Metanephros (tissue), 2 donors: ENCODE measurements around the gene MPP1. TPM values are rescaled to one million over a fixed set of nuclear protein-coding genes. Genes with fewer than 3 reads are reported as not detected.

Experiments
- small RNA-seq: library from RNA; depleted of rRNA; stranded (forward); fragments of <200 nt; gene quantifications from one replicate; pipeline ENCODE3, GENCODE V24; 2014; ENCODE audit warnings: low replicate concordance
- total RNA-seq: library from RNA; depleted of rRNA; stranded (reverse); fragments of >200 nt; gene quantifications from one replicate; pipeline ENCODE4 v1.2.3, GENCODE V29; 2014

Gene MPP1
- total RNA-seq = 53.7 TPM

DNA sequence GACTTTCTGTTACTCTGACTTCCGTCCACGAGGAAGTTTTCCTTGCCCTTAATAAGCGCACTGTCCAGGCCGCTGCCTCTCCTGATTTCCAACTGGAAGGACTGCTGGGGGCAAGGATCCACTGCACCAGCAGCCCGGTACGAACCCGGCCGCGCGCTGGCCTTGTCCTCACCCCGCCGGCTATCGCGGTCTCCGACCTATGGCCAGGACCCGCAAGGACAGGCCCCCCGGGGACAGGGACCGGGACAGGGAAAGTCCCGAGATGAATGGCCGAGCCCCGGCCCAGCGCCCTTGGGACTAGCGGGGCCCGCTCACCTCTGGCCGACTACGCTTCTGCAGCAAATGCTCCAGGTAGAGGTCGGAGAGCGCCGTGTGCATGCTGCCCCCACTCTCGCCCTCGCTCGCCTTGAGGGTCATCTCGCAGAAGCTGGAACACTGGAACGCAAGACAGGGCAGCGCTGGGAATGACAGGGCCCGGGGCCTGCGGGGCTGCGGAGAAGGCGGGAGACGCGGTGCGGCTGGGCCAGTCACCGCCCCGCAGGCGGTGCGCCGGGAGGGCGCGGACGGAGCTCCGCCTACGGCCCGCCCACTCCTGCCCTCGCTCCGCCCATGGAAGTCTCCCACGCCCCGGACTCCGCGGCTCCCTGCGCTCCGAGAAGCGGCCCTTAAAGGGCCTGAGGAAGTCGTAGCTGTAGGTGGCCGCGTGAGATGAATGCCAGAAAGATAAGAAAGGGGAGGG, at the start of gene MPP1:
Gene MPP1, minus strand, starts transcription at position 529 of the 739 bp plus-strand sequence. Its CDS starts 112 bp downstream, at position 417.

GRCh38 chrX:154834562-154834961, 29.3 kb upstream of the MPP1 start, which contains the start of gene SMIM9:
SMIM9 (minus strand) TSS chrX:154834662; CDS start chrX:154830856, 3,806 bp downstream.

DNA sequence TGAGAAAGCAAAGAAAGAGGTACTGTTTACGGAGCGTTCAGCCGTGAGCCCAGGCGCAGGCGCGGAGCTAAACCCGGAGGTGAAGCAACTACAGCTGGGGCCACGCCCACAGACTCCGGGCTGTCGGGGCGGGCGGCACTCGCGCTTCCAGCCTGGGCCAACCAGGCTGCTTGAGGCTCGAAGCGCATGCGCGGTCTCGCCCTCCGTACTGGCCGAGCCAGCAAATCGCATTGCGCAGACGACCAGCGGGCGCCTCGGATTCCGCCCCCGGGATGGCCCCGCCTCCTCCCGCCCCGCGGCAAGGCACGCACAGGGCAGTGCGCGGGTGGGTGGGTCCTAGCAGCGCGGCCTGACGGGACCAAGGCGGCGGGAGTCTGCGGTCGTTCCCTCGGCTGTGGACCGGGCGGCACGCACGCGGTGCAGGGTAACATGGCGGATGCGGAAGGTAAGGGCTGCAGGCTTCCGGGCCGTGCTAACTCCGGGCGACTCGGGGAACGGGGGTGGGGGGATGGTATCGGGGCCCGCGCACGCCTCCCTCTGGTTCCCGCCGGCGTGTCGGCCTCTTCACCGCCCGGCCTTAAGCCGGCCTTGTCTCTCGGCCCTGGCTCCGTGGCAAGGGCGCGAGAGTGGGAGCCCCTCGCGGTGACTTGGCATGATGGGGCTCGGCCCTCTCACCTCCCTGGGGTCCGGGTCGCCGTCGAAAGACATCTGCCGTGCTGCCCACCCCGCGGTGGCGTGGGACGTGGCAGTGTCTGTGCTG, 42.6 kb downstream of the MPP1 start, which contains the start of gene DKC1:
Gene DKC1, plus strand, starts transcription at position 328 of the 760 bp plus-strand sequence. Its CDS starts 102 bp downstream, at position 430.

GRCh38 chrX:154750301-154751202, 54.7 kb downstream of the MPP1 start, which contains the start of gene GAB3:
GAB3 (minus strand) TSS chrX:154751077; CDS start chrX:154751025, 52 bp downstream.

Small RNAs within 50 kb of the gene (small RNA-seq; reads per million reads assigned to genes)
- gene SNORA36A = not detected

Other genes starting within 250 kb of the MPP1 start
- not detected for gene CTAG1A, start 220.4 kb downstream of the MPP1 start, total RNA-seq
- gene CTAG1B, start 186.2 kb downstream of the MPP1 start, total RNA-seq = not detected
- not detected for gene CTAG2, start 151.9 kb downstream of the MPP1 start, total RNA-seq
- gene GAB3, start 54.4 kb downstream of the MPP1 start, total RNA-seq = 5.3 TPM
- gene DKC1, start 42.6 kb downstream of the MPP1 start, total RNA-seq = 20.8 TPM
- not detected for gene SMIM9, start 29.2 kb upstream of the MPP1 start, total RNA-seq
- gene F8A1, start 80.9 kb upstream of the MPP1 start, total RNA-seq = 8.2 TPM
- gene F8, start 217.2 kb upstream of the MPP1 start, total RNA-seq = 13.7 TPM
- gene FUNDC2, start 221.4 kb upstream of the MPP1 start, total RNA-seq = 47.1 TPM